Ovary (tissue), 9 donors: ENCODE results near the gene DYNC1I1. TPM values are rescaled to one million over a fixed set of nuclear protein-coding genes. Genes with fewer than 3 reads are reported as not detected.
A peak's percentile ranks its signal among the peaks of the same experiment; 100 is the strongest.

ENCODE experiments used
- DNase-seq, 5 donors: peaks; one replicate each; pipeline ENCODE4 v3.0.0-alpha.2; 2019 to 2020
- H3K27ac ChIP-seq, 2 donors: fragments of 200-600 bp; one replicate each; pipeline versions ENCODE4 v1.5.1 to v1.8.0; 2019 to 2022
- H3K27me3 ChIP-seq: fragments of 200-600 bp; one replicate; pipeline ENCODE4 v1.8.0; 2022
- H3K36me3 ChIP-seq: fragments of 200-600 bp; sonication (generic); one replicate; pipeline ENCODE4 v1.5.1; 2019
- H3K4me1 ChIP-seq: one replicate; pipeline ENCODE4 v1.8.1; 2013; ENCODE audit warnings: mild to moderate bottlenecking, moderate library complexity; ENCODE audit not compliant: insufficient read depth
- H3K4me3 ChIP-seq: fragments of 200-600 bp; sonication (generic); one replicate; pipeline ENCODE4 v1.5.1; 2017
- H3K9me3 ChIP-seq, 2 donors: fragments of 200-600 bp in 1 of 2; sonication (generic) in 1 of 2; one replicate each; pipeline versions ENCODE4 v1.5.1 to v1.8.1; 2013 to 2019; ENCODE audit warnings: mild to moderate bottlenecking in 1 of 2, moderate library complexity in 1 of 2
- CTCF ChIP-seq, 3 donors: fragments of 450-650 bp in 2 of 3; fragments of 200-600 bp in 1 of 3; IDR thresholded peaks; one replicate each; pipeline versions ENCODE4 v1.5.1 to v1.8.0; 2016 to 2022; ENCODE audit warnings: antibody characterized with exemption in 3 of 3, mild to moderate bottlenecking in 1 of 3
- EP300 ChIP-seq: sonication (generic); formaldehyde crosslinking; IDR thresholded peaks from one replicate; pipeline ENCODE4 v1.6.1; 2017; ENCODE audit warnings: antibody characterized with exemption
- POLR2A ChIP-seq: fragments of 450-650 bp; IDR thresholded peaks from one replicate; pipeline ENCODE4 v1.6.1; 2017; ENCODE audit warnings: antibody characterized with exemption, mild to moderate bottlenecking, moderate library complexity
- WGBS, 3 donors: extraction: QIAGEN DNeasy Blood & Tissue Kit in 1 of 3; methylation state at CpG; one replicate each; pipeline versions ENCODE4 v1.1.5 to v1.1.7; 2013 to 2017; 5-methylcytosine and 5-hydroxymethylcytosine counted together
- intact Hi-C, 4 donors: fragments of 100-400 bp; cut with DNase I; formaldehyde crosslinking; loops; one replicate each; pipeline versions ENCODE4 v1.11.0 to v1.15.1; 2022 to 2023
- polyA plus RNA-seq, 2 donors: library from polyadenylated mRNA; stranded (reverse); fragments of 200-250 nt in 1 of 2; fragments of 350-450 nt in 1 of 2; fragmentation: Illumina TruSeq in 1 of 2; extraction: RNeasy Lipid Tissue Mini Kit (QIAGEN cat#74804) in 1 of 2; gene quantifications; one replicate each; pipeline ENCODE4 v1.2.3, GENCODE V29; 2013 to 2014
- total RNA-seq, 7 donors: library from RNA; depleted of rRNA in 2 of 7; stranded (reverse); fragments of >200 nt in 2 of 7; fragmentation: NEBNext Ultra II Directional in 3 of 7; extraction: Animal tissue kit (Norgen Biotek cat#: 25700) in 3 of 7; gene quantifications; one replicate each; pipeline versions ENCODE4 v1.1.0 to v1.2.4, GENCODE V29; 2016 to 2023
- donor health status: DM: no; HTN: no; CAD: no; lungs with moderate emphysema.
- donor health status: DM: no; HTN: no; CAD: no.
- donor health status: Bipolar disorder and iron deficiency.
- donor health status: DM: yes; HTN: yes; CAD: no.
- donor health status: DM: no; HTN: no; CAD: no.
- donor health status: DM: yes; HTN: yes; CAD: no.

The DYNC1I1 gene
- total and polyA plus RNA-seq, 9 donors: 4.2 to 19.3 (median 6.9) TPM

- no peaks in the 10 kb centered on the region for H3K36me3 ChIP-seq
- DNase-seq: no peak
- H3K4me3 ChIP-seq: no peak overlapping the region
- no peaks in the 10 kb centered on the region for H3K27me3 ChIP-seq
- 2 to 12% (median 9%) methylated on average over 2 of the region's 2 CpGs for WGBS, 3 donors
- no peaks in the 10 kb centered on the region for H3K4me1 ChIP-seq
- H3K27ac ChIP-seq: no peak overlapping the region
- no peaks in the 10 kb centered on the region for H3K9me3 ChIP-seq
- intact Hi-C loops: loop anchor here in 3 of 4 donors (10.0 kb wide), 2 partner anchors 89 to 139 kb away; partner anchors contain the start of gene DYNC1I1 (in 1 of the 3)
- TF ChIP-seq POLR2A: no peak
- no peak for TF ChIP-seq EP300
- TF ChIP-seq CTCF (IDR thresholded peaks at IDR 0.05): no peak
These were observed 91.3 kb downstream of the DYNC1I1 start for GRCh38 chr7:95863623-95864022.

GRCh38 chr7:95865716-95866371, 93.5 kb downstream of the DYNC1I1 start:
- intact Hi-C loops: loop anchor here in 3 of 4 donors (10.0 kb wide), 2 partner anchors 91 to 141 kb away; partner anchors contain the start of gene DYNC1I1 (in 1 of the 3)
- Histone ChIP-seq H3K9me3 (no peaks in the 10 kb centered on the region), H3K36me3 (no peaks in the 10 kb centered on the region), H3K27ac (no peak overlapping the region), H3K4me1 (no peaks in the 10 kb centered on the region), H3K4me3 (no peak overlapping the region), H3K27me3 (no peaks in the 10 kb centered on the region)
- DNase-seq: no peak
- 80 to 86% (median 82%) methylated on average over 9 of the region's 9 CpGs for WGBS, 3 donors
- no peak for TF ChIP-seq POLR2A
- TF ChIP-seq EP300: no peak

- Histone ChIP-seq H3K27ac (no peak overlapping the region), H3K36me3 (no peaks in the 10 kb centered on the region), H3K4me3 (no peak overlapping the region), H3K27me3 (no peaks in the 10 kb centered on the region), H3K4me1 (no peaks in the 10 kb centered on the region), H3K9me3 (no peaks in the 10 kb centered on the region)
- WGBS, 3 donors: 66 to 78% (median 72%) methylated on average over 3 of the region's 3 CpGs
- intact Hi-C loops: loop anchor here in 3 of 4 donors (10.0 kb wide), 2 partner anchors 93 to 143 kb away; partner anchors contain the start of gene DYNC1I1 (in 1 of the 3)
- TF ChIP-seq CTCF (IDR thresholded peaks at IDR 0.05) (no peak), POLR2A (no peak), EP300 (no peak)
- DNase-seq: no peak
These were observed 95.0 kb downstream of the DYNC1I1 start for GRCh38 chr7:95867309-95867708.

GRCh38 chr7:95871075-95871848, 98.9 kb downstream of the DYNC1I1 start:
- Histone ChIP-seq H3K27me3 (no peaks in the 10 kb centered on the region), H3K4me1 (no peaks in the 10 kb centered on the region), H3K4me3 (no peak overlapping the region), H3K9me3 (no peaks in the 10 kb centered on the region), H3K27ac (no peak overlapping the region), H3K36me3 (no peaks in the 10 kb centered on the region)
- intact Hi-C loops: loop anchor here in 2 of 4 donors (2.0 to 10.0 kb wide), 2 partner anchors 146 kb away; no protein-coding TSS in a partner anchor
- peak in 4 of 5 donors; percentile 21 to 53 (median 24) for DNase-seq
- WGBS, 3 donors: 12 to 18% (median 13%) methylated on average over 6 of the region's 6 CpGs
- TF ChIP-seq CTCF (IDR thresholded peaks at IDR 0.05): peak; percentile 30 to 52 (median 41)
- TF ChIP-seq POLR2A: no peak
